ENCODE measurements around the gene C10orf88.

The C10orf88 gene

GRCh38 chr10:122962405-122962804 is 8.4 kb upstream of the C10orf88 start:
- H3K36me3 Mint-ChIP-seq (ENCODE audit: low read depth): peaks cover 5% of the 10 kb centered on the region
- no peak overlapping the region for H3K4me3 Mint-ChIP-seq
- H3K27ac Mint-ChIP-seq: no peak overlapping the region
- H3K4me1 Mint-ChIP-seq: no peaks in the 10 kb centered on the region
- no peak for TF ChIP-seq CTCF (IDR thresholded peaks at IDR 0.05; ENCODE audit: unreplicated experiment in 3 of 3)
- H3K27me3 Mint-ChIP-seq (ENCODE audit: low read depth): no peaks in the 10 kb centered on the region
- H3K9me3 Mint-ChIP-seq: peaks cover 26% of the 10 kb centered on the region

GRCh38 chr10:122957474-122957873 is 3.4 kb upstream of the C10orf88 start:
- Mint-ChIP-seq H3K27ac (no peak overlapping the region), H3K4me1 (peaks cover 16% of the 10 kb centered on the region), H3K36me3 (ENCODE audit: low read depth) (peaks cover 10% of the 10 kb centered on the region), H3K4me3 (peak overlapping the region in 2 of 3 experiments; percentile 5 to 19), H3K9me3 (peaks cover 10% of the 10 kb centered on the region), H3K27me3 (ENCODE audit: low read depth) (peaks cover 17% of the 10 kb centered on the region)
- TF ChIP-seq CTCF (IDR thresholded peaks at IDR 0.05; ENCODE audit: unreplicated experiment in 3 of 3): no peak

DNA sequence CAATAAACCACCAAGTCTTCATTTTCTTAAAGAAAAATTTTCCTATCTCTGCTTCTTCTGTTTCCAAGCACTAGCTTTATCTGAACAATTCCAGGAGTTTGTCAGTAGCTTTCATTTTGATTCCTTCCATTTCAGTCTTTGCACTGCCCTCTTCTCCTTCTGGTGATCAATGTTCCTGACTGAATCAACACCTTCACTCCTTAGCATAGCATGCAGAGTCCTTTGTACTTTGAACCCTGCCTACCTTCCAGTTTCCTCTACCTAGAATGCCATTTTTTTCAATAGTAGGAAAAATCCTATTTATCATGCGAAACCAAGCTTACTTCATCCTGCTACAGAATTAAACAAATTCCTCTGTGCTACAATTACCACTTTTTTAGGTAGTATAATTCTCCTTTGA is 1.9 kb upstream of the C10orf88 start:
- peak overlapping the region in 2 of 3 experiments; percentile 39 to 43 for H3K4me3 Mint-ChIP-seq
- H3K36me3 Mint-ChIP-seq (ENCODE audit: low read depth): peaks cover 13% of the 10 kb centered on the region
- H3K9me3 Mint-ChIP-seq: peaks cover 10% of the 10 kb centered on the region
- H3K4me1 Mint-ChIP-seq: peaks cover 22% of the 10 kb centered on the region
- peaks cover 17% of the 10 kb centered on the region for H3K27me3 Mint-ChIP-seq (ENCODE audit: low read depth)
- TF ChIP-seq CTCF (IDR thresholded peaks at IDR 0.05; ENCODE audit: unreplicated experiment in 3 of 3): no peak
- H3K27ac Mint-ChIP-seq: no peak overlapping the region

GRCh38 chr10:122954731-122955050 is 664 bp upstream of the C10orf88 start:
- TF ChIP-seq CTCF (IDR thresholded peaks at IDR 0.05; ENCODE audit: unreplicated experiment in 3 of 3): no peak
- Mint-ChIP-seq H3K36me3 (ENCODE audit: low read depth) (peaks cover 13% of the 10 kb centered on the region), H3K27me3 (ENCODE audit: low read depth) (peaks cover 17% of the 10 kb centered on the region)

DNA sequence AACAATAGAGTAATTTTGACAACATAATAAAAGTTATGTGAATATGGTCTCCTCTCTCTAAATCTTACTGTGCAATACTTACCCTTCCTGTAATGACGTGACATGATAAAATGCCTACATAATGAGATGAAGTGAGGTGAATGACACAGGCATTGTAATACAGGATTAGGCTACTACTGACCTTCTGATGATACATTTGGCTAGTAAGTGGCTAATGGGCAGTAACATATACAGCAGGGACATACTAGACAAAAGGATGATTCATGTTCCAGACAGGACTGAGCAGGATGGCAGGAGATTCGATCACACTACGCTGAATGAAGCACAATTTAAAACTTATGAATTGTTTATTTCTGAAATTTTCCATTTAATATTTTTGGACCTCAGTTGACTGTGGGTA is 4.7 kb downstream of the C10orf88 start:
- Mint-ChIP-seq H3K4me1 (peaks cover 21% of the 10 kb centered on the region), H3K27ac (no peak overlapping the region), H3K36me3 (ENCODE audit: low read depth) (peaks cover 39% of the 10 kb centered on the region), H3K4me3 (peak overlapping the region in 1 of 3 experiments; percentile 36), H3K9me3 (peaks cover 5% of the 10 kb centered on the region), H3K27me3 (ENCODE audit: low read depth) (peaks cover 3% of the 10 kb centered on the region)
- TF ChIP-seq CTCF (IDR thresholded peaks at IDR 0.05; ENCODE audit: unreplicated experiment in 3 of 3): no peak

More at GRCh38 chr10:122954731-122955050, 664 bp upstream of the C10orf88 start:
- Mint-ChIP-seq H3K9me3 (peaks cover 10% of the 10 kb centered on the region), H3K4me3 (peak overlapping the region; percentile 88 to 97 (median 93)), H3K4me1 (peaks cover 22% of the 10 kb centered on the region), H3K27ac (no peak overlapping the region)

DNA sequence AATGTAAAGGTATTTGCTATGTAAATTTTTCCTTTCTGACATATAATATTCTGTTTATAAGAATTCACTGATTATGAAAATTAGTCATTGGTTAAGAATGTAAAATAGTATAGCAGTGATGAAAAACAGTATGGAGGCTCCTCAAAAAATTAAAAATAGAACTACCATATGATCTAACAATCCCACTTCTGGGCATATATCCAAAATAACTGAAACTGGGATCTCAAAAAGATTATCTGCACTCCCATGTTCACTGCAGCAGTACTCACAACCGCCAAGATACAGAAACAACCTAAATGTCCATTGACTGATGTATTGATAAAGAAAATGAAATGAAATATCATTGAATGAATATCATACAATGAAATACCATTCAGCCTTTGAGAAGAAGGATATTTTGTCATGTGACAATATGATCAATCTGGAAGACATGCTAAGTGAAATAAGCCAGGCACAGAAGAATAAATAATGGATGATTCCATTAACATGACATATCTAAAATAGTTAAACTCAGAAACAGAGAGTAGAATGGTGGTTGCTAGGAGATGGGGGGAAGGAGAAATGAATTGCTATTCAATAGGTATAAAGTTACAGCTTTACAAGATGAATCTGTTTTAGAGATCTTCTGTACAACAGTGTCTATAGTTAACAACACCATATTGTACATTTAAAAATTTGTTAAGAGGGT is 14.0 kb downstream of the C10orf88 start:
- Mint-ChIP-seq H3K27me3 (ENCODE audit: low read depth) (no peaks in the 10 kb centered on the region), H3K9me3 (peaks cover 8% of the 10 kb centered on the region), H3K4me3 (no peak overlapping the region), H3K4me1 (peaks cover 6% of the 10 kb centered on the region), H3K36me3 (ENCODE audit: low read depth) (peaks cover 51% of the 10 kb centered on the region), H3K27ac (no peak overlapping the region)
- no peak for TF ChIP-seq CTCF (IDR thresholded peaks at IDR 0.05; ENCODE audit: unreplicated experiment in 3 of 3)

Measured in nephron (organoid).